ENCODE data around the gene ARHGEF7.

DNA sequence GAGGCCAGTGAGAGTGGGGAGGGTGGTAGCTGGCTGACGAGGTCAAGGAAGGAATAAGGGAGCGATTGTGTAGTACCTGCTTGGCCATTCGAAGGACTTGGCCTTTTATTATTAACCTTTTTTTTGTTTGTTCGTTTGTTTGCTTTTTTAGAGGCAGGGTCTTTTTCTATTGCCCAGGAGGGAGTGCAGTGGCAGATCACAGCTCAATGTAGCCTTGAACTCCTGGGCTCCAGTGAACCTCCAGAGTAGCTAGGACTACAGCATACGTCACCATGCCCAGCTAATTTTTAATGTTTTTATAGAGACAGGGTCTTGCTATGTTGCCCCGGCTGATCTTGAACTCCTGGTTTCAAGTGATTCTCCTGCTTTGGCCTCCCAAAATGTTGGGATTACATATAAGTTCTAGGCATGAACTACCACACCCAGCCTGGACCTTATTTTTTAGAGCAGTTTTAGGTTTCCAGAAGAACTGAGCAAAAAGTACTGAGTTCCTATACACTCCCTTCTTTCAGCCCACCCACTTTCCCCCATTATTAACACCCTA lies 25.5 kb downstream of the ARHGEF7 start:
- TF ChIP-seq CTCF (IDR thresholded peaks at IDR 0.05; ENCODE audit: insufficient read depth, low read length, poor library complexity, severe bottlenecking) (no peak), EZH2phosphoT487 (conservative IDR thresholded peaks at IDR 0.05; ENCODE audit: low read length) (no peak)

Data from SU-DHL-6 (cell line).